ENCODE data around the gene PRDX5.

DNA sequence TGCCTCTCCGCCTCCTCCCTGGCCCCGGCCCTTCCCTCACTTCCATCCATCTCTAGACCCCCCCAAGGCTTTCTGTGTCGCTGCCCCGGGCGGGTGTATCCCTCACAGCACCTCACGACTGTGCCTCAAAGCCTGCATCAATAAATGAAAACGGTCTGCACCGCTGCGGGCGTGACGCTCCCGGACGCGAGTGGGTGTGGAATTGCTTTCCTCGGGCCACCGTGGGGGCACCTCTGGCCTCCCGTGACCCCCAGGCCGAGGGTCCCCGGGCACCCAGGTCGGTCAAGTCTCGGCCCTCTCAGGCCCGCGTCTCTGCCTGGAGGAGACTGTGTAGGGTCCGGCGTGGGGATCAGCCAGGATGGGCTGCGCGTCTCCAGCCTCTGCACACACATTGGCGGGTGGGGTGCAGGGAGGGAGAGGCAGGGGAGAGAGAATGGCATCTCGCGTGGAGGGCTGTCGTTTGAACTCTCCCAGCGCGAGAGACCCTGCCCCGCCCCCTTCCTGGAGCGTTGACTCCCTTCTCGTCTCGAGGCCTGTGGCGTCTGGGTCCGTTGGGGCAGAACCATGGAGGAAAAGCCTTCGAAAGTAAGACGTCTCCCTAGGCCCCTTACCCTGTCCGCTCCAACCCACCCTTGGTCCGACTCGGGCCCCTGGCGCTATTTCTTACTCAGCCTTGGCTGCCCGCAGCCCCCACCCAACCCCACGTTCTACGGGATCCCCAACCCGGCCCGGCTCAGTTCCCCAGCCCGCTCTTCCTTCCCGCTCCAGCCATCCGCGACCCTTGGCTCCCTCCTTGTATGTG is 17.9 kb upstream of the PRDX5 start, which contains the start of gene CATSPERZ:
- TF ChIP-seq FOXM1 (IDR thresholded peaks at IDR 0.05; ENCODE audit: borderline replicate concordance), result no peak
- TF ChIP-seq ARNT (IDR thresholded peaks at IDR 0.05), result no peak
- no peak for TF ChIP-seq ZNF384 (IDR thresholded peaks at IDR 0.05)

All from HEK293T (cell line).